Hepatocyte (in vitro differentiated cells): ENCODE data around the gene TIPARP. TPM values are rescaled to one million over a fixed set of nuclear protein-coding genes. Genes with fewer than 3 reads are reported as not detected.
A peak's percentile ranks its signal among the peaks of the same experiment; 100 is the strongest.

Experiments
- DNase-seq: peaks from one replicate; pipeline ENCODE4 v3.0.0-alpha.2; 2016; ENCODE audit warnings: low spot score
- H2AFZ ChIP-seq: fragments of 200-600 bp; sonication (generic); 2 replicates; pipeline ENCODE4 v1.6.0; 2016; ENCODE audit warnings: antibody characterized with exemption, mild to moderate bottlenecking
- H3K27ac ChIP-seq: fragments of 200-600 bp; sonication (generic); 2 replicates; pipeline ENCODE4 v1.5.1; 2016; ENCODE audit warnings: mild to moderate bottlenecking
- H3K27me3 ChIP-seq: fragments of 200-600 bp; sonication (generic); 2 replicates; pipeline ENCODE4 v1.6.1; 2016
- H3K36me3 ChIP-seq: fragments of 200-600 bp; sonication (generic); replicated peaks from 2 replicates; pipeline ENCODE4 v1.5.1; 2016; ENCODE audit warnings: low read depth; ENCODE audit not compliant: insufficient read depth
- H3K4me1 ChIP-seq: fragments of 200-600 bp; sonication (generic); 2 replicates; pipeline ENCODE4 v1.5.1; 2016; ENCODE audit warnings: mild to moderate bottlenecking, moderate library complexity; ENCODE audit not compliant: insufficient read depth
- H3K4me2 ChIP-seq: fragments of 200-600 bp; sonication (generic); 2 replicates; pipeline ENCODE4 v1.6.0; 2016
- H3K4me3 ChIP-seq: fragments of 200-600 bp; sonication (generic); 2 replicates; pipeline ENCODE4 v1.5.1; 2016; ENCODE audit warnings: mild to moderate bottlenecking
- H3K79me2 ChIP-seq: fragments of 200-600 bp; sonication (generic); 2 replicates; pipeline ENCODE4 v1.6.0; 2017; ENCODE audit warnings: mild to moderate bottlenecking
- H3K9me2 ChIP-seq: fragments of 200-600 bp; sonication (generic); replicated peaks from 2 replicates; pipeline ENCODE4 v1.6.0; 2017; ENCODE audit warnings: mild to moderate bottlenecking; ENCODE audit not compliant: insufficient read depth
- H3K9me3 ChIP-seq: fragments of 200-600 bp; sonication (generic); 2 replicates; pipeline ENCODE4 v1.5.1; 2016; ENCODE audit warnings: low read depth, mild to moderate bottlenecking
- H4K20me1 ChIP-seq: fragments of 200-600 bp; sonication (generic); 2 replicates; pipeline ENCODE4 v1.6.0; 2016; ENCODE audit warnings: mild to moderate bottlenecking; ENCODE audit not compliant: insufficient read depth, poor library complexity, severe bottlenecking
- EZH2 ChIP-seq: fragments of 200-600 bp; sonication (generic); IDR thresholded peaks from 2 replicates; pipeline ENCODE4 v1.6.1; 2016; ENCODE audit warnings: antibody characterized with exemption, mild to moderate bottlenecking, borderline replicate concordance
- EZH2phosphoT487 ChIP-seq: fragments of 200-600 bp; sonication (generic); IDR thresholded peaks from one replicate; pipeline ENCODE4 v1.6.1; 2018; ENCODE audit warnings: antibody characterized with exemption, mild to moderate bottlenecking, low read depth, moderate library complexity; ENCODE audit not compliant: unreplicated experiment, severe bottlenecking
- WGBS: methylation state at CpG from one replicate; pipeline ENCODE4 v1.1.6; 2016; ENCODE audit warnings: low lambda C conversion rate; ENCODE audit errors: missing lambda C conversion rate; 5-methylcytosine and 5-hydroxymethylcytosine counted together
- polyA plus RNA-seq: library from polyadenylated mRNA; unstranded; fragments of >200 nt; fragmentation: Nextera tagmentation; extraction: Ambion mirVana; gene quantifications from 2 replicates; pipeline ENCODE4 v1.2.1, GENCODE V29; 2016
- total RNA-seq: library from RNA; depleted of rRNA; stranded (reverse); fragments of >200 nt; gene quantifications from 2 replicates; pipeline ENCODE4 v1.2.3, GENCODE V29; 2014
- TF ChIP-seq, protein P1 (sequence below): fragments of 200-600 bp; sonication (generic); IDR thresholded peaks from 2 replicates; pipeline ENCODE4 v1.5.1; 2016; ENCODE audit warnings: antibody characterized with exemption, mild to moderate bottlenecking; ENCODE audit not compliant: poor library complexity

TIPARP gene, protein sequence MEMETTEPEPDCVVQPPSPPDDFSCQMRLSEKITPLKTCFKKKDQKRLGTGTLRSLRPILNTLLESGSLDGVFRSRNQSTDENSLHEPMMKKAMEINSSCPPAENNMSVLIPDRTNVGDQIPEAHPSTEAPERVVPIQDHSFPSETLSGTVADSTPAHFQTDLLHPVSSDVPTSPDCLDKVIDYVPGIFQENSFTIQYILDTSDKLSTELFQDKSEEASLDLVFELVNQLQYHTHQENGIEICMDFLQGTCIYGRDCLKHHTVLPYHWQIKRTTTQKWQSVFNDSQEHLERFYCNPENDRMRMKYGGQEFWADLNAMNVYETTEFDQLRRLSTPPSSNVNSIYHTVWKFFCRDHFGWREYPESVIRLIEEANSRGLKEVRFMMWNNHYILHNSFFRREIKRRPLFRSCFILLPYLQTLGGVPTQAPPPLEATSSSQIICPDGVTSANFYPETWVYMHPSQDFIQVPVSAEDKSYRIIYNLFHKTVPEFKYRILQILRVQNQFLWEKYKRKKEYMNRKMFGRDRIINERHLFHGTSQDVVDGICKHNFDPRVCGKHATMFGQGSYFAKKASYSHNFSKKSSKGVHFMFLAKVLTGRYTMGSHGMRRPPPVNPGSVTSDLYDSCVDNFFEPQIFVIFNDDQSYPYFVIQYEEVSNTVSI
- total RNA-seq = 111 and 112 TPM in 2 replicates
- 19.9 and 22.7 TPM in 2 replicates for polyA plus RNA-seq

DNA sequence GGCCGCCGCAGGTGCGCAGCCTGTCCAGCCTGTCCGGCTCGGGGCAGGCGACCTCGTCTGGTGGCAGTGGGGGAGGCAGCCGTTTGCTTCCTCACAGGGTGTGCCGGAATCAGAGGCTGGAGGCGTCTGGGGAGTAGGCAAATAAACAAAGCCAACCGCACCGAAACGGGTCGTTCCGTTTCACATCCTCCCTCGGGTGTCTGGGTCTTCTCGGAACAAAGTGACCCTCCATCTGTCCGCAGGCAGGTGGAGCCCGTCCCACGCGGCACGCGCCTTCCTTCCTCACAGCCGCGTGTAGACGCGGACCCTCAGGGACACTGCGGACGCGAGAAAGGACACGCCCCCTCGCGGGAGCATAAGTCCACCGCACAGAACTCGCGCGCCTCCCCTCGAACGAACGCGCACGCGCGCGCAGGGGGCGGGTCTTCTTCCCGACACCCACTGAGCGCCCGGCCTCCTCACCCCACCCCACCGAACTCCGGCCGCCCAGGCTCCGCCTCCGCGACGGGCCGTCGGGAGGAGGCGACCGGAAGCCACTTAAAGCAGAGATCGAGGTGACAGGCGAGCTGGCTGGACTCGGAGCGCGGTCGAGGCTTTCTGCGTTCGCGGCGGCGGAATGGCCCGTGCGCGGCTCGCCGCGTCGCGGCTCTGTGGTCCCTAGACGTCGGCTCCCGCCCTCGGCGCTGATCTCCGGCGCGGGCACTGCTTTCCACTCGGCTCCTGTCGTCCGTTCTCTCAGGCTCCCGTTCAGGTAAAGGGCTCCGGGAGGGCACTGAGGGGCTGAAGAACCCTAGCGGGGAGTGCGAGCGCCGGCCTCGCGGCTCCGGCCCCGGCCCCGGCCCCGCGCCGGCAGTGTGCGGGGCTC, at the start of gene TIPARP:
Gene TIPARP, plus strand, starts transcription at position 545 of the 865 bp plus-strand sequence. CDS start 3,108 bp downstream, outside the sequence.
- H3K27me3 ChIP-seq = no peaks in the 10 kb centered on the region
- under 1% methylated on average over 89 of the region's 105 CpGs for WGBS
- H3K36me3 ChIP-seq = no peaks in the 10 kb centered on the region
- H3K27ac ChIP-seq = peak within 1 kb of the TSS; percentile 98
- peak within 1 kb of the TSS; percentile 74 for H3K4me3 ChIP-seq
- H2AFZ ChIP-seq = peak within 1 kb of the TSS; percentile 18
- H3K9me3 ChIP-seq = no peaks in the 10 kb centered on the region
- peak within 1 kb of the TSS; percentile 74 for H3K4me2 ChIP-seq
- H3K79me2 ChIP-seq = peaks cover 40% of the 10 kb centered on the region
- no peaks in the 10 kb centered on the region for H3K4me1 ChIP-seq
- TF ChIP-seq, protein P1, sequence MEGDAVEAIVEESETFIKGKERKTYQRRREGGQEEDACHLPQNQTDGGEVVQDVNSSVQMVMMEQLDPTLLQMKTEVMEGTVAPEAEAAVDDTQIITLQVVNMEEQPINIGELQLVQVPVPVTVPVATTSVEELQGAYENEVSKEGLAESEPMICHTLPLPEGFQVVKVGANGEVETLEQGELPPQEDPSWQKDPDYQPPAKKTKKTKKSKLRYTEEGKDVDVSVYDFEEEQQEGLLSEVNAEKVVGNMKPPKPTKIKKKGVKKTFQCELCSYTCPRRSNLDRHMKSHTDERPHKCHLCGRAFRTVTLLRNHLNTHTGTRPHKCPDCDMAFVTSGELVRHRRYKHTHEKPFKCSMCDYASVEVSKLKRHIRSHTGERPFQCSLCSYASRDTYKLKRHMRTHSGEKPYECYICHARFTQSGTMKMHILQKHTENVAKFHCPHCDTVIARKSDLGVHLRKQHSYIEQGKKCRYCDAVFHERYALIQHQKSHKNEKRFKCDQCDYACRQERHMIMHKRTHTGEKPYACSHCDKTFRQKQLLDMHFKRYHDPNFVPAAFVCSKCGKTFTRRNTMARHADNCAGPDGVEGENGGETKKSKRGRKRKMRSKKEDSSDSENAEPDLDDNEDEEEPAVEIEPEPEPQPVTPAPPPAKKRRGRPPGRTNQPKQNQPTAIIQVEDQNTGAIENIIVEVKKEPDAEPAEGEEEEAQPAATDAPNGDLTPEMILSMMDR = peak; percentile 78
- TF ChIP-seq EZH2 = no peak
- TF ChIP-seq EZH2phosphoT487 = no peak
- peaks cover 37% of the 10 kb centered on the region for H4K20me1 ChIP-seq
- H3K9me2 ChIP-seq = no peaks in the 10 kb centered on the region
- peak; percentile 100 for DNase-seq

DNA sequence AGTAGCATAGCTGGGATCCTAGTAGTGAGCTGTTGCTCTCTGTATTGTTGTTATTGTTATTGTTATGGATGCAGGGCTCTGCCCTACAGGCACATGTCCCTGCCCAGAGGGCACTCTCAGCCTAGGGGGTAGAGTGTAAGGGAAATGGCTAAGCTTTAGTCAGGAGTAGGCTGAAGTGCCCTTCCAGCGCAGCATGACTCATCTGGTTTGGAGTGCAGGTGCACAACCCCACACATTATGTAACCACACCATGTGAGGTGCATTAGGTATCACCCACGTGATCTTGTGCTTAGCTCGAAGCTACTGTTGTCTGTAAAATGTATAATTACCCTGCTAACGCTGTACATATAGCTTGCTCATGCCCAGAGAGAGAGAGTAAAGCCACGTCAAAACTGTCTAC, 48.3 kb upstream of the TIPARP start:
- H3K4me1 ChIP-seq = peaks cover 19% of the 10 kb centered on the region
- no peaks in the 10 kb centered on the region for H3K79me2 ChIP-seq
- no peaks in the 10 kb centered on the region for H3K27me3 ChIP-seq
- WGBS = 68% methylated on average over 5 of the region's 5 CpGs
- H2AFZ ChIP-seq = no peak overlapping the region
- no peaks in the 10 kb centered on the region for H3K9me2 ChIP-seq
- H4K20me1 ChIP-seq = no peaks in the 10 kb centered on the region
- peak overlapping the region; percentile 55 for H3K27ac ChIP-seq
- no peaks in the 10 kb centered on the region for H3K9me3 ChIP-seq
- peak; percentile 65 for DNase-seq
- H3K36me3 ChIP-seq = no peaks in the 10 kb centered on the region
- no peak overlapping the region for H3K4me2 ChIP-seq
- no peak overlapping the region for H3K4me3 ChIP-seq
- TF ChIP-seq, protein P1 = no peak
- TF ChIP-seq EZH2phosphoT487 (no peak), EZH2 (no peak)

DNA sequence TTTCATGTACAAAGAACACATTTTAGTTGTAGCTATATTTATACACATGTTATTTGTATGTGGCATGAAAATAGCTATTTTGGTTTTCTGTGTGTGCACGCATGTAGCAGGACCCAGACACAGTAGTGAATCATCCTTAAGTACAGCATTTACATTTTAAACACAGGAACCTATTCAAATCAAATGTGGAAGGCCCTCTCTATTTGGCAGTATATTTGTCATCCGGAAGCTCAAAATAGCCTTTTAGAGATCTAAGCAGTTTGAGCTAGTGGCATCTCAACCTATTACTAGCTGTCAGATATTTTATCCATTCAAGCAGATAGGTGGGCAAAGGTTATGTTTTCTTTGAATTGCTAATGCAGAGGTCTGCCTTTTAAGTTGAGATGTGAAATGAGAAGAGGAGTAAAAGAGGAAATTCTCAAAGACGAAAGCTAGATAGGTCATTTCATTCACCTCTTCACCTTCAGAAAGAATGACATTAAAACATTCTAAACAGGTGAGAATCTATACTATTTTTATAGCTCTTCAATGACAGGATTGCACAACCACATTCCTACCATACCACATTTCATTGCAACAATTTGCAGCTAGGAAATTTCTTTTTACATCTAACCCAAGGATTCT, 46.3 kb upstream of the TIPARP start:
- no peak for DNase-seq
- Histone ChIP-seq H3K4me3 (no peak overlapping the region), H3K9me2 (no peaks in the 10 kb centered on the region), H3K79me2 (no peaks in the 10 kb centered on the region), H2AFZ (no peak overlapping the region), H3K27ac (peak overlapping the region; percentile 44), H3K9me3 (no peaks in the 10 kb centered on the region), H3K27me3 (no peaks in the 10 kb centered on the region), H4K20me1 (no peaks in the 10 kb centered on the region), H3K4me2 (peak overlapping the region; percentile 29), H3K4me1 (peaks cover 19% of the 10 kb centered on the region), H3K36me3 (no peaks in the 10 kb centered on the region)
- 66% methylated on average over 3 of the region's 3 CpGs for WGBS
- no peak for TF ChIP-seq EZH2phosphoT487
- no peak for TF ChIP-seq EZH2
- TF ChIP-seq, protein P1 = no peak
